Esophagus squamous epithelium (tissue), 4 donors: ENCODE data around the gene KCNH1.

Source experiments
- CTCF ChIP-seq, 6 experiments: fragments of 450-650 bp in 4 of 6; fragments of 200-600 bp in 2 of 6; sonication (generic) in 2 of 6; IDR thresholded peaks; one replicate each; pipeline ENCODE4 v1.5.1; 2016 to 2019; ENCODE audit warnings: antibody characterized with exemption in 6 of 6, mild to moderate bottlenecking in 4 of 6, moderate library complexity in 4 of 6
- POLR2A ChIP-seq, 4 donors: fragments of 450-650 bp; IDR thresholded peaks; one replicate each; pipeline ENCODE4 v1.6.1; 2017; ENCODE audit warnings: antibody characterized with exemption in 4 of 4, mild to moderate bottlenecking in 4 of 4, moderate library complexity in 3 of 4

DNA sequence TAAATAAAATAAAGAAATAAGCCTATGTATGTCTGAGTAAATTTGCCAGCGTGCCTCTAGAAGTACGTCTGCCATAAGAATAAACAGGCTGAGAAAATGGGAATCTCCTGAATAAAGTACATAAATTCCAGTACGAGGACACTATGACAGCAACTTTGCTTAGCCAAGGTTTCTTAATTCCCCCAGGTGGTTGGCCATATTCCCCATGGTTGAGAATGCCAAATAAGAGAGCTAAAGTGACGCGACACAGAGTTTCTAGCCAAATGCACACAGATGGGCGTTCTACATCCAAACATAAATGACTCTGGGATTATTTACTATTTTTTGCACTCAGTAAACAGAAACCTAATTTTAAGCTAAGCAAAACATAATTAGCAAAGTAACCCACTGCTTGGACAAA is 19.5 kb downstream of the KCNH1 start:
- TF ChIP-seq CTCF (IDR thresholded peaks at IDR 0.05) = no peak
- no peak for TF ChIP-seq POLR2A (IDR thresholded peaks at IDR 0.05)
